Upper lobe of left lung (tissue), 4 donors: Measurements from ENCODE around the gene ZNF680.

Experiments
- CTCF ChIP-seq, 6 experiments: fragments of 450-650 bp in 4 of 6; fragments of 200-600 bp in 2 of 6; sonication (generic) in 2 of 6; IDR thresholded peaks; one replicate each; pipeline ENCODE4 v1.5.1; 2016 to 2019; ENCODE audit warnings: antibody characterized with exemption in 6 of 6
- POLR2A ChIP-seq, 4 donors: fragments of 450-650 bp; IDR thresholded peaks; one replicate each; pipeline ENCODE4 v1.5.1; 2016 to 2017; ENCODE audit warnings: antibody characterized with exemption in 4 of 4, mild to moderate bottlenecking in 2 of 4

GRCh38 chr7:64562256-64562625 is 630 bp downstream of the ZNF680 start:
- TF ChIP-seq CTCF (IDR thresholded peaks at IDR 0.05) = no peak
- TF ChIP-seq POLR2A (IDR thresholded peaks at IDR 0.05) = no peak
